GM10248 (cell line): ENCODE results near the gene HES4.

Experiments used
- CTCF ChIA-PET: fragments of 300-600 bp; sonication (Branson Sonifier 250); formaldehyde crosslinking; extraction: SDS; loops from one replicate; lab custom pipeline; 2021; ENCODE audit warnings: antibody characterized with exemption; lab: Yijun Ruan, JAX
- POLR2A ChIA-PET: fragments of 350-650 bp; sonication (Branson Sonifier 250); formaldehyde crosslinking; extraction: SDS; loops from one replicate; lab custom pipeline; 2020; ENCODE audit warnings: antibody characterized with exemption; lab: Yijun Ruan, JAX
- DNase-seq: peaks from one replicate; pipeline ENCODE4 v3.0.0; 2012; ENCODE audit errors: extremely low spot score
- TF ChIP-seq, protein P1 (sequence below): IDR thresholded peaks from 2 replicates; pipeline ENCODE4 v1.5.1; 2012; ENCODE audit warnings: mild to moderate bottlenecking, low read depth; ENCODE audit errors: extremely low read depth, missing control alignments, control extremely low read depth

HES4 gene

GRCh38 chr1:1005774-1006304, 5.9 kb upstream of the HES4 start:
- no peak for DNase-seq
- ChIA-PET CTCF (interaction anchor here (1.6 to 5.6 kb wide), 3 partner anchors 12 to 57 kb away, joined by 4 to 54 read pairs (median 6); no protein-coding TSS in a partner anchor), POLR2A (no interaction called here)
- TF ChIP-seq, protein P1, sequence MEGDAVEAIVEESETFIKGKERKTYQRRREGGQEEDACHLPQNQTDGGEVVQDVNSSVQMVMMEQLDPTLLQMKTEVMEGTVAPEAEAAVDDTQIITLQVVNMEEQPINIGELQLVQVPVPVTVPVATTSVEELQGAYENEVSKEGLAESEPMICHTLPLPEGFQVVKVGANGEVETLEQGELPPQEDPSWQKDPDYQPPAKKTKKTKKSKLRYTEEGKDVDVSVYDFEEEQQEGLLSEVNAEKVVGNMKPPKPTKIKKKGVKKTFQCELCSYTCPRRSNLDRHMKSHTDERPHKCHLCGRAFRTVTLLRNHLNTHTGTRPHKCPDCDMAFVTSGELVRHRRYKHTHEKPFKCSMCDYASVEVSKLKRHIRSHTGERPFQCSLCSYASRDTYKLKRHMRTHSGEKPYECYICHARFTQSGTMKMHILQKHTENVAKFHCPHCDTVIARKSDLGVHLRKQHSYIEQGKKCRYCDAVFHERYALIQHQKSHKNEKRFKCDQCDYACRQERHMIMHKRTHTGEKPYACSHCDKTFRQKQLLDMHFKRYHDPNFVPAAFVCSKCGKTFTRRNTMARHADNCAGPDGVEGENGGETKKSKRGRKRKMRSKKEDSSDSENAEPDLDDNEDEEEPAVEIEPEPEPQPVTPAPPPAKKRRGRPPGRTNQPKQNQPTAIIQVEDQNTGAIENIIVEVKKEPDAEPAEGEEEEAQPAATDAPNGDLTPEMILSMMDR = no peak

DNA sequence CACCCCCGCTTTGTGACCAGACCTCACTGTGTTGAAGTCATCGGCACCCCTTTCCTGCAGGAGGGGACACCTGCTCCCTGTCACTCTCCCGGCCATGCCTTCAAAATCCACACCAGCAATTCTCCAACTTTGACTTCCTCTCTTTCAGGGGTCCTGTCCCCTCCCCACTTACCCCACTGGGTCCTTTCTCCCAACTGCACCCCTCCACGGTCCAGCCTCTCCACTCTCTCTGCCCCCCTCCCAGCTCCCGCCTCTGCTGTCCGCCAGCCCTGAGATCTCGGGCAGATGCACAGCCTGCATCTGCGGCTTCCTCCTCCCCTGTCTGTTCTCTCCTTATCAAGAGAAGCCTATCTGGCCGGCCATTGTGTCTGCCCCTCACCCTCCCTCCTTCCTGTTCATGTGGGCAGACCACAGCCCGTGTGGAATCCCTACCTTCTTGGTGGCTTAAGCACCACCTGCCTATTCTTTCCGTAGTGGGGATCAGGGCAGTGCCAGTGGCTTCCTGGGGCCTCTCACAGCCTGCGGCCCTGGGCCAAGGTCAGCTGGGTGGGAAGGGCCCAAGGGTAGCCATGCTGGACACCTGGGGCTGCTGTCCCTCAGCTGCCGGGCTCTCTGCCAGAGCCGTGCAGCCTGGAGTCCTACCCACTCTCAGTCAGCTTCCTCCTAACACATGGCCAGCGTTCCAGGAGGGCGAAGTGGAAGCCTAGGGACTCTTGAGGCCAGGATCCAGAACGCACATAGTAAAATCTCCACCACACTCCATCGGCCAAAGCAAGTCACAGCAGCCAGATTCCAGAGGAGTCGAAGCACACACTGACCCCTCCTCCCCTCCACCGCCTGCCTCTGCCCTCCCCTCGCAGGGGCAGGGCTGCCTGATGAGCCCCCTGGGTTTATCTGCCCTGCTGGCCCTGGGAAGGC, 5.1 kb upstream of the HES4 start:
- DNase-seq = no peak
- ChIA-PET POLR2A (no interaction called here), CTCF (interaction anchor here (1.5 to 5.6 kb wide), 5 partner anchors 9 to 58 kb away, joined by 4 to 54 read pairs (median 6); no protein-coding TSS in a partner anchor)
- TF ChIP-seq, protein P1 = no peak

- no peak for DNase-seq
- TF ChIP-seq, protein P1 = no peak
- POLR2A ChIA-PET = no interaction called here
- CTCF ChIA-PET = interaction anchor here (1.5 to 5.6 kb wide), 4 partner anchors 10 to 55 kb away, joined by 4 to 54 read pairs (median 8); no protein-coding TSS in a partner anchor
Measured at GRCh38 chr1:1004420-1004779, 4.5 kb upstream of the HES4 start.

DNA sequence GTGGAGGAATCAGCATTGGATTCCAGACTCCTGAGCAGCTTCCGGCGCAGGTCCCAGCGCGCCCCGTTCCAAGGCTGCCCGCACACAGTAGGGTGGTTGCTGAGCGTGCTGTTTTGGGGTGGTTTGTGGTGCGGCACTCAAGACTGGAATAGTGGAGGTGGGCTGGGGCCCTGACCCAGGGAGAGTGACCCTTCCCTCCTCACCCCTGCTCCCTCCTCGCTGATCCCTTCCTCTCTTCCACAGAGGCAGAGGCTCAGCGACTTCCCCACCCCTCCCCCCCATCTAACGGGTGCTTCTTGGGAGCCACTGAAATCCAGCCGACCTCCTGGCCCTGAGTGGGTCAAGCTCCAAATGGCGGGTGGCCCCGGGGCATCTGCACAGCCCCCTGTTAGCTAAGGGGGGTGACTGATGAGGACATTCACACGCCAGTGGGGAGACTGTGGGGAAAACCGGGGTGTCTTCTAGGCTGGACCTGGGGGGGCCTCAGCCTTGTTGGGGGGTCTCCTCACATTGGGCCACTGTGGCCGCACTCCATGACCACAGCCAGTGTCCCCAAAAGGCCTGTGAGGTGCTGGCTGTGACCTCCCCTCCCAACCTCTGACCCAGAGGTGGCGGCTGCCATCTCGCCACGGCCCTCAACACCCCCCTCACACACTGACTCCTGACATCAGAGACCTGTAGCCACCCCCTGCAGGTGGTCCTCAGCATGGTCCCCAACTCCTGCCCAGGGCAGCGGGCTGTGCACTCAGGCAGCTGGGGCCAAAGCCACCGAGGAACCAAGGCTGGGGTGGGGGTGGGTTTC, 3.9 kb upstream of the HES4 start:
- CTCF ChIA-PET = interaction anchor here (1.5 to 5.6 kb wide), 7 partner anchors 10 to 55 kb away, joined by 4 to 54 read pairs (median 11); partner anchors contain the start of gene ISG15
- TF ChIP-seq, protein P1 = no peak
- no peak for DNase-seq
- POLR2A ChIA-PET = no interaction called here

GRCh38 chr1:1001057-1001783, 1.3 kb upstream of the HES4 start:
- TF ChIP-seq, protein P1 = no peak
- POLR2A ChIA-PET = no interaction called here
- CTCF ChIA-PET = interaction anchor here (0.7 to 5.6 kb wide), 15 partner anchors 9 to 277 kb away, joined by 3 to 54 read pairs (median 6); partner anchors contain the start of genes ISG15, PLEKHN1 and RNF223

More at GRCh38 chr1:1001057-1001783, 1.3 kb upstream of the HES4 start:
- no peak for DNase-seq
